HG02588 (cell line): Measurements from ENCODE around the gene KRT84.
"Not testable (repeated sequence)": the region's sequence is repeated elsewhere in the genome, so short reads cannot be mapped to it uniquely, and the experiment has no call there.

Source experiments
- ATAC-seq: cut with Tn5 transposase; IDR thresholded peaks from one replicate; pipeline ENCODE4 v1.9.1; 2021; ENCODE audit warnings: mild to moderate bottlenecking, moderate library complexity; ENCODE audit not compliant: unreplicated experiment

The KRT84 gene

GRCh38 chr12:52411815-52412214 lies 26.4 kb upstream of the KRT84 start:
- ATAC-seq: no peak

GRCh38 chr12:52410589-52411248 lies 25.3 kb upstream of the KRT84 start:
- not testable (repeated sequence) for ATAC-seq

GRCh38 chr12:52407918-52408317 lies 22.5 kb upstream of the KRT84 start:
- no peak for ATAC-seq

- no peak for ATAC-seq
Observed at GRCh38 chr12:52405922-52406385, 20.5 kb upstream of the KRT84 start, which contains the start of gene KRT82. Gene KRT82, minus strand, starts transcription at chr12:52406335. Its CDS starts 58 bp downstream, at chr12:52406277.

GRCh38 chr12:52404951-52405350 lies 19.5 kb upstream of the KRT84 start:
- no peak for ATAC-seq

GRCh38 chr12:52403561-52403960 lies 18.1 kb upstream of the KRT84 start:
- ATAC-seq: no peak

- no peak for ATAC-seq
Observed at GRCh38 chr12:52402873-52403540, 17.6 kb upstream of the KRT84 start.

- no peak for ATAC-seq
Observed at GRCh38 chr12:52402377-52402776, 16.9 kb upstream of the KRT84 start.

GRCh38 chr12:52401926-52402325 lies 16.5 kb upstream of the KRT84 start:
- ATAC-seq: no peak

GRCh38 chr12:52401526-52401925 lies 16.1 kb upstream of the KRT84 start:
- no peak for ATAC-seq

GRCh38 chr12:52400906-52401305 lies 15.5 kb upstream of the KRT84 start:
- ATAC-seq: no peak

- ATAC-seq: no peak
Observed at GRCh38 chr12:52399756-52400155, 14.3 kb upstream of the KRT84 start.

- ATAC-seq: no peak
Observed at GRCh38 chr12:52398176-52398575, 12.7 kb upstream of the KRT84 start.

- no peak for ATAC-seq
Observed at GRCh38 chr12:52396656-52397055, 11.2 kb upstream of the KRT84 start.

GRCh38 chr12:52395761-52396434 lies 10.4 kb upstream of the KRT84 start:
- ATAC-seq: no peak

- no peak for ATAC-seq
Observed at GRCh38 chr12:52394836-52395405, 9.5 kb upstream of the KRT84 start.

- no peak for ATAC-seq
Observed at GRCh38 chr12:52392465-52393007, 7.1 kb upstream of the KRT84 start.

GRCh38 chr12:52391618-52392002 lies 6.2 kb upstream of the KRT84 start:
- no peak for ATAC-seq

- ATAC-seq: no peak
Observed at GRCh38 chr12:52390739-52391617, 5.5 kb upstream of the KRT84 start.
